NCI-H748 (cell line): Measurements from ENCODE around the gene PTPRA.

Experiments used
- DNase-seq: peaks from one replicate; lab custom pipeline; 2025; ENCODE audit not compliant: unreplicated experiment; lab: John Stamatoyannopoulos, UW

PTPRA gene

GRCh38 chr20:2851086-2851485 is 22.2 kb upstream of the PTPRA start:
- DNase-seq, result no peak

- no peak for DNase-seq
Measured at GRCh38 chr20:2858591-2858990, 14.7 kb upstream of the PTPRA start.

- DNase-seq, result no peak
Measured at GRCh38 chr20:2859330-2860121, 13.8 kb upstream of the PTPRA start.

GRCh38 chr20:2864626-2865025 is 8.7 kb upstream of the PTPRA start:
- DNase-seq, result no peak

- no peak for DNase-seq
Measured at GRCh38 chr20:2865101-2865500, 8.2 kb upstream of the PTPRA start.

GRCh38 chr20:2865630-2866029 is 7.7 kb upstream of the PTPRA start:
- no peak for DNase-seq

- no peak for DNase-seq
Measured at GRCh38 chr20:2866236-2866635, 7.0 kb upstream of the PTPRA start.

- DNase-seq, result no peak
Measured at GRCh38 chr20:2867081-2867864, 6.0 kb upstream of the PTPRA start.

- no peak for DNase-seq
Measured at GRCh38 chr20:2869381-2869780, 3.9 kb upstream of the PTPRA start.

- no peak for DNase-seq
Measured at GRCh38 chr20:2871111-2871465, 2.2 kb upstream of the PTPRA start.

- no peak for DNase-seq
Measured at GRCh38 chr20:2871661-2872458, 1.4 kb upstream of the PTPRA start.

GRCh38 chr20:2872459-2873009 is 747 bp upstream of the PTPRA start:
- DNase-seq, result peak; percentile 82

- DNase-seq, result peak; percentile 88
Measured at GRCh38 chr20:2873747-2874041, 413 bp downstream of the PTPRA start.

- DNase-seq, result peak; percentile 55
Measured at GRCh38 chr20:2874456-2874855, 1.2 kb downstream of the PTPRA start.

- no peak for DNase-seq
Measured at GRCh38 chr20:2875690-2876203, 2.5 kb downstream of the PTPRA start.

GRCh38 chr20:2878515-2878914 is 5.2 kb downstream of the PTPRA start:
- no peak for DNase-seq

- DNase-seq, result no peak
Measured at GRCh38 chr20:2879146-2879545, 5.9 kb downstream of the PTPRA start.

- no peak for DNase-seq
Measured at GRCh38 chr20:2880650-2881049, 7.4 kb downstream of the PTPRA start.

- no peak for DNase-seq
Measured at GRCh38 chr20:2883726-2884637, 10.7 kb downstream of the PTPRA start.

- DNase-seq, result no peak
Measured at GRCh38 chr20:2887715-2888114, 14.4 kb downstream of the PTPRA start.
